Measurements from ENCODE around the gene HS3ST2. TPM values are rescaled to one million over a fixed set of nuclear protein-coding genes. Genes with fewer than 3 reads are reported as not detected.

HS3ST2 gene
- total and polyA plus RNA-seq, 2 experiments from 2014 or later: 0.17 TPM; not detected in 1

DNA sequence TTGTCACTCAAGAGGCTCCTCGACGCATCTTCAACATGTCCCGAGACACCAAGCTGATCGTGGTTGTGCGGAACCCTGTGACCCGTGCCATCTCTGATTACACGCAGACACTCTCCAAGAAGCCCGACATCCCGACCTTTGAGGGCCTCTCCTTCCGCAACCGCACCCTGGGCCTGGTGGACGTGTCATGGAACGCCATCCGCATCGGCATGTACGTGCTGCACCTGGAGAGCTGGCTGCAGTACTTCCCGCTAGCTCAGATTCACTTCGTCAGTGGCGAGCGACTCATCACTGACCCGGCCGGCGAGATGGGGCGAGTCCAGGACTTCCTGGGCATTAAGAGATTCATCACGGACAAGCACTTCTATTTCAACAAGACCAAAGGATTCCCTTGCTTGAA, 101.0 kb downstream of the HS3ST2 start:
- Histone ChIP-seq H3K9me3 (ENCODE audit: low read depth) (no peaks in the 10 kb centered on the region), H3K4me1 (ENCODE audit: insufficient read depth) (no peaks in the 10 kb centered on the region), H3K4me2 (no peak overlapping the region), H3K27me3 (no peaks in the 10 kb centered on the region), H2AFZ (no peak overlapping the region), H3K4me3 (no peak overlapping the region), H3K27ac (no peak overlapping the region), H3K36me3 (replicated peaks; ENCODE audit: insufficient read depth, low read depth) (no peaks in the 10 kb centered on the region), H3K79me2 (no peaks in the 10 kb centered on the region), H4K20me1 (ENCODE audit: insufficient read depth, poor library complexity, severe bottlenecking) (no peaks in the 10 kb centered on the region), H3K9me2 (replicated peaks; ENCODE audit: insufficient read depth) (no peaks in the 10 kb centered on the region)
- 94% methylated on average over 25 of the region's 25 CpGs for WGBS (ENCODE audit: low lambda C conversion rate, missing lambda C conversion rate)
- TF ChIP-seq EZH2phosphoT487 (IDR thresholded peaks at IDR 0.05; ENCODE audit: low read depth, severe bottlenecking, unreplicated experiment) (no peak), CTCF (IDR thresholded peaks at IDR 0.05; ENCODE audit: poor library complexity) (no peak), EZH2 (IDR thresholded peaks at IDR 0.05; ENCODE audit: borderline replicate concordance) (no peak)
- DNase-seq (ENCODE audit: low spot score): no peak

- H3K27me3 ChIP-seq: no peaks in the 10 kb centered on the region
- H4K20me1 ChIP-seq (ENCODE audit: insufficient read depth, poor library complexity, severe bottlenecking): no peaks in the 10 kb centered on the region
- DNase-seq (ENCODE audit: low spot score): no peak
- no peaks in the 10 kb centered on the region for H3K36me3 ChIP-seq (replicated peaks; ENCODE audit: insufficient read depth, low read depth)
- TF ChIP-seq EZH2 (IDR thresholded peaks at IDR 0.05; ENCODE audit: borderline replicate concordance) (no peak), EZH2phosphoT487 (IDR thresholded peaks at IDR 0.05; ENCODE audit: low read depth, severe bottlenecking, unreplicated experiment) (no peak)
- 81% methylated on average over 3 of the region's 3 CpGs for WGBS (ENCODE audit: low lambda C conversion rate, missing lambda C conversion rate)
- H3K4me2 ChIP-seq: no peak overlapping the region
- no peak overlapping the region for H3K27ac ChIP-seq
- H3K4me1 ChIP-seq (ENCODE audit: insufficient read depth): no peaks in the 10 kb centered on the region
- no peaks in the 10 kb centered on the region for H3K9me2 ChIP-seq (replicated peaks; ENCODE audit: insufficient read depth)
- no peaks in the 10 kb centered on the region for H3K79me2 ChIP-seq
- H3K9me3 ChIP-seq (ENCODE audit: low read depth): no peaks in the 10 kb centered on the region
- H2AFZ ChIP-seq: no peak overlapping the region
- H3K4me3 ChIP-seq: no peak overlapping the region
Measured at GRCh38 chr16:22923491-22923890, 109.5 kb downstream of the HS3ST2 start.

DNA sequence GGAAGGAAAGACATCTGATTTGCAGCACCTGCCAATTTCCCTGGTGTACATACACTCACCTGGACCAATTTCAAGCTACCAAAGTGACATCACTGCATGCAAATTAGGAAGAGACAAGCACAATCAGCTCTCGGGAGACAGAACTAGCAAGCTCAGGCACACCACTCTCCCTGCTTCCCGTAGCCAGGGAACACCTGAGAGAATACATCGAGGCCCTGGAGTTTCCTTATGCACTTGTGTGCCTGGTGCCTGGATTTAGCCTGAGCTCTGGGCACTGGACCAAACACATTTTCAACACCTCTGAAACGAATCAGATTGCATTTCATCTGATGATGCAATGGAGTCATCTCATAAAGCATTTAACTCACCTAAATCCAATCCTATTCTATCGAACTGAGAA, 110.5 kb downstream of the HS3ST2 start:
- Histone ChIP-seq H3K9me3 (ENCODE audit: low read depth) (no peaks in the 10 kb centered on the region), H3K27ac (no peak overlapping the region), H2AFZ (no peak overlapping the region), H3K4me1 (ENCODE audit: insufficient read depth) (no peaks in the 10 kb centered on the region), H3K4me2 (no peak overlapping the region), H3K4me3 (no peak overlapping the region), H3K36me3 (replicated peaks; ENCODE audit: insufficient read depth, low read depth) (no peaks in the 10 kb centered on the region), H3K9me2 (replicated peaks; ENCODE audit: insufficient read depth) (no peaks in the 10 kb centered on the region), H4K20me1 (ENCODE audit: insufficient read depth, poor library complexity, severe bottlenecking) (no peaks in the 10 kb centered on the region), H3K79me2 (no peaks in the 10 kb centered on the region), H3K27me3 (no peaks in the 10 kb centered on the region)
- no peak for DNase-seq (ENCODE audit: low spot score)
- WGBS (ENCODE audit: low lambda C conversion rate, missing lambda C conversion rate): 72% methylated on average over 5 of the region's 5 CpGs
- no peak for TF ChIP-seq EZH2phosphoT487 (IDR thresholded peaks at IDR 0.05; ENCODE audit: low read depth, severe bottlenecking, unreplicated experiment)

- H3K36me3 ChIP-seq (replicated peaks; ENCODE audit: insufficient read depth, low read depth): no peaks in the 10 kb centered on the region
- H3K4me3 ChIP-seq: no peak overlapping the region
- H3K4me1 ChIP-seq (ENCODE audit: insufficient read depth): no peaks in the 10 kb centered on the region
- WGBS (ENCODE audit: low lambda C conversion rate, missing lambda C conversion rate): 75% methylated on average over 10 of the region's 10 CpGs
- H3K27ac ChIP-seq: no peak overlapping the region
- peaks cover 1% of the 10 kb centered on the region for H3K27me3 ChIP-seq
- no peaks in the 10 kb centered on the region for H3K79me2 ChIP-seq
- H4K20me1 ChIP-seq (ENCODE audit: insufficient read depth, poor library complexity, severe bottlenecking): no peaks in the 10 kb centered on the region
- H3K4me2 ChIP-seq: no peak overlapping the region
- no peak for TF ChIP-seq EZH2phosphoT487 (IDR thresholded peaks at IDR 0.05; ENCODE audit: low read depth, severe bottlenecking, unreplicated experiment)
- TF ChIP-seq CTCF (IDR thresholded peaks at IDR 0.05; ENCODE audit: poor library complexity): no peak
- no peak for TF ChIP-seq EZH2 (IDR thresholded peaks at IDR 0.05; ENCODE audit: borderline replicate concordance)
- no peak for DNase-seq (ENCODE audit: low spot score)
- H3K9me3 ChIP-seq (ENCODE audit: low read depth): no peaks in the 10 kb centered on the region
- no peaks in the 10 kb centered on the region for H3K9me2 ChIP-seq (replicated peaks; ENCODE audit: insufficient read depth)
- H2AFZ ChIP-seq: no peak overlapping the region
Measured at GRCh38 chr16:22926105-22926751, 112.3 kb downstream of the HS3ST2 start.

Data from hepatocyte (in vitro differentiated cells).